K562 (cell line): Measurements from ENCODE around the gene GFI1B. TPM values are rescaled to one million over a fixed set of nuclear protein-coding genes. Genes with fewer than 3 reads are reported as not detected.
A peak's percentile ranks its signal among the peaks of the same experiment; 100 is the strongest.

ENCODE experiments used
- ATAC-seq: fragments of 200-7000 bp; cut with Tn5 transposase; 3 replicates; pipeline ENCODE4 v1.9.1; 2020; ENCODE audit warnings: moderate library complexity
- BruUV-seq: library from RNA; stranded (reverse); fragments of 400-500 nt; replicated peaks from 2 replicates; lab custom pipeline; 2021; lab: Mats Ljungman, UMichigan
- CTCF ChIA-PET: fragments of 300-600 bp; formaldehyde crosslinking; extraction: SDS; loops from one replicate; lab custom pipeline; 2021; ENCODE audit warnings: low intra/inter-chr PET ratio; lab: Yijun Ruan, JAX
- POLR2A ChIA-PET: fragments of 300-600, 350-650 bp; sonication (Branson Sonifier 250); formaldehyde crosslinking; extraction: SDS; loops from one replicate; lab custom pipeline; 2021; ENCODE audit warnings: antibody characterized with exemption, inconsistent platforms; lab: Yijun Ruan, JAX
- DNase-seq, 4 experiments: peaks; one replicate each; pipeline versions ENCODE4 v3.0.0 to v3.0.0-alpha.2; 2011 to 2018; ENCODE audit warnings: low spot score in 3 of 4, mixed read lengths in 3 of 4; ENCODE audit errors: extremely low read depth in 1 of 4
- FAIRE-seq: peaks from 2 replicates; lab custom pipeline; 2011; peaks lifted over from hg19 to GRCh38; lab: Jason Lieb, UNC
- H2AFZ ChIP-seq: 2 replicates; pipeline ENCODE4 v1.6.0; 2011; ENCODE audit warnings: low read depth, low read length, control low read depth, inconsistent platforms
- H3K27ac ChIP-seq: fragments of 200-600 bp; 3 replicates; pipeline ENCODE4 v1.8.0; 2011; ENCODE audit warnings: low read depth, mild to moderate bottlenecking, control low read depth, inconsistent platforms, low read length, moderate library complexity, mixed read lengths; ENCODE audit errors: extremely low read depth
- H3K27me3 ChIP-seq, 2 experiments: fragments of 300-600 bp in 1 of 2; 2 replicates in 1 of 2; 3 replicates in 1 of 2; pipeline versions ENCODE4 v1.6.0 to v1.8.0; 2011; ENCODE audit warnings: inconsistent platforms in 2 of 2, low read length in 2 of 2, mild to moderate bottlenecking in 1 of 2, mixed read lengths in 1 of 2, moderate library complexity in 1 of 2; ENCODE audit not compliant: control insufficient read depth in 2 of 2, insufficient read depth in 2 of 2
- H3K36me3 ChIP-seq: fragments of 300-600 bp; 3 replicates; pipeline ENCODE4 v1.8.0; 2011; ENCODE audit warnings: mild to moderate bottlenecking, low read length, inconsistent platforms; ENCODE audit not compliant: control insufficient read depth, insufficient read depth
- H3K4me1 ChIP-seq, 2 experiments: fragments of 200-600 bp in 1 of 2; replicated peaks in 1 of 2; 2 replicates in 1 of 2; 3 replicates in 1 of 2; pipeline versions ENCODE4 v1.5.1 to v1.8.0; 2011; ENCODE audit warnings: inconsistent platforms in 2 of 2, low read length in 2 of 2, mild to moderate bottlenecking in 1 of 2, mixed read lengths in 1 of 2, moderate library complexity in 1 of 2; ENCODE audit not compliant: control insufficient read depth in 2 of 2, insufficient read depth in 2 of 2
- H3K4me2 ChIP-seq: 2 replicates; pipeline ENCODE4 v1.6.1; 2011; ENCODE audit warnings: low read length, control low read depth, inconsistent platforms, mixed read lengths; ENCODE audit not compliant: insufficient read depth
- H3K4me3 ChIP-seq: fragments of 200-600 bp; sonication (generic), shearing (Covaris generic); 2 replicates; pipeline ENCODE4 v1.5.1; 2016; ENCODE audit warnings: control low read depth, inconsistent platforms
- H3K79me2 ChIP-seq: fragments of 200-600 bp; 3 replicates; pipeline ENCODE4 v1.8.0; 2011; ENCODE audit warnings: low read length, inconsistent platforms; ENCODE audit not compliant: control insufficient read depth, insufficient read depth
- H3K9ac ChIP-seq, 2 experiments: 2 replicates each; pipeline versions ENCODE4 v1.6.0 to v1.6.1; 2011; ENCODE audit warnings: low read depth in 2 of 2, low read length in 2 of 2, control low read depth in 1 of 2, inconsistent platforms in 1 of 2, mild to moderate bottlenecking in 1 of 2, mixed read lengths in 1 of 2; ENCODE audit not compliant: insufficient read depth in 1 of 2
- H3K9me1 ChIP-seq: one replicate; pipeline ENCODE4 v1.6.0; 2011; ENCODE audit warnings: inconsistent platforms, mild to moderate bottlenecking, low read length, moderate library complexity; ENCODE audit not compliant: control insufficient read depth, insufficient read depth
- H3K9me3 ChIP-seq: replicated peaks from 2 replicates; pipeline ENCODE4 v1.5.1; 2011; ENCODE audit warnings: low read depth, low read length, inconsistent platforms; ENCODE audit not compliant: control insufficient read depth, insufficient read depth
- H4K20me1 ChIP-seq: replicated peaks from 2 replicates; pipeline ENCODE4 v1.6.1; 2011; ENCODE audit warnings: low read length, inconsistent platforms, mixed read lengths; ENCODE audit not compliant: control insufficient read depth, insufficient read depth
- CBX1 ChIP-seq: sonication (generic); IDR thresholded peaks from 2 replicates; pipeline ENCODE4 v1.6.1; 2016; ENCODE audit warnings: antibody characterized with exemption, low read depth, mild to moderate bottlenecking
- CGGBP1 ChIP-seq: fragments of 250-450 bp; sonication (Bioruptor Pico); IDR thresholded peaks from 2 replicates; pipeline ENCODE4 v1.9.0; 2021; ENCODE audit warnings: mild to moderate bottlenecking
- ETS1 ChIP-seq: conservative IDR thresholded peaks from 2 replicates; pipeline ENCODE4 v1.6.1; 2011; ENCODE audit warnings: low read depth, mild to moderate bottlenecking, low read length; ENCODE audit not compliant: control insufficient read depth
- HDAC3 ChIP-seq: fragments of 450-650 bp; IDR thresholded peaks from 2 replicates; pipeline ENCODE4 v1.6.1; 2018; ENCODE audit warnings: borderline replicate concordance, mild to moderate bottlenecking, moderate library complexity; ENCODE audit not compliant: partially characterized antibody
- JUN ChIP-seq, 2 experiments: sonication (generic) in 1 of 2; formaldehyde crosslinking in 1 of 2; IDR thresholded peaks; 2 replicates each; pipeline versions ENCODE4 v1.6.1 to v1.8.0; 2012 to 2022; ENCODE audit warnings: borderline replicate concordance in 2 of 2, mild to moderate bottlenecking in 2 of 2, improper control_type of control experiment in 1 of 2, low read depth in 1 of 2, low read length in 1 of 2, missing genetic modification reagents in 1 of 2
- KLF1 ChIP-seq: fragments of 450-650 bp; IDR thresholded peaks from 2 replicates; pipeline ENCODE4 v1.6.1; 2016; ENCODE audit warnings: missing genetic modification characterization, missing compliant biosample characterization
- MAFF ChIP-seq: IDR thresholded peaks from 2 replicates; pipeline ENCODE4 v1.6.1; 2012; ENCODE audit warnings: low read length, improper control_type of control experiment
- RBFOX2 ChIP-seq: fragments of 200-400 bp; formaldehyde crosslinking; IDR thresholded peaks from 2 replicates; pipeline ENCODE4 v1.6.1; 2017; ENCODE audit warnings: low read depth, mild to moderate bottlenecking, low read length, moderate library complexity
- RFX7 ChIP-seq: fragments of 250-450 bp; sonication (Bioruptor Pico); IDR thresholded peaks from 2 replicates; pipeline ENCODE4 v1.5.1; 2021; ENCODE audit warnings: mild to moderate bottlenecking
- RNF2 ChIP-seq: sonication (generic); IDR thresholded peaks from 2 replicates; pipeline ENCODE4 v1.6.1; 2016
- RUNX1 ChIP-seq: sonication (generic); IDR thresholded peaks from 2 replicates; pipeline ENCODE4 v1.6.1; 2016; ENCODE audit warnings: antibody characterized with exemption, low read depth
- TAL1 ChIP-seq: fragments of 450-650 bp; IDR thresholded peaks from 2 replicates; pipeline ENCODE4 v1.6.1; 2016; ENCODE audit warnings: mild to moderate bottlenecking
- TSC22D4 ChIP-seq: fragments of 450-650 bp; IDR thresholded peaks from 2 replicates; pipeline ENCODE4 v1.6.1; 2016; ENCODE audit warnings: missing genetic modification characterization, missing biosample characterization, control low read depth
- ZBTB11 ChIP-seq, 3 experiments: fragments of 200-800 bp in 1 of 3; fragments of 250-450 bp in 1 of 3; fragments of 450-650 bp in 1 of 3; sonication (Bioruptor Pico) in 1 of 3; sonication (Bioruptor generic) in 1 of 3; formaldehyde crosslinking in 1 of 3; IDR thresholded peaks; 2 replicates each; pipeline versions ENCODE4 v1.6.1 to v1.8.0; 2016 to 2022; ENCODE audit warnings: mild to moderate bottlenecking in 2 of 3, missing genetic modification characterization in 2 of 3, missing compliant biosample characterization in 1 of 3, moderate library complexity in 1 of 3
- ZZZ3 ChIP-seq: fragments of 450-650 bp; IDR thresholded peaks from 2 replicates; pipeline ENCODE4 v1.6.1; 2016; ENCODE audit warnings: antibody characterized with exemption, mild to moderate bottlenecking, moderate library complexity
- WGBS: fragments of 100-300 bp; shearing (Covaris generic); methylation state at CpG from one replicate; pipeline ENCODE4 v1.1.6; 2016; ENCODE audit warnings: low coverage, mixed read lengths; ENCODE audit not compliant: insufficient coverage; ENCODE audit errors: missing lambda C conversion rate; 5-methylcytosine and 5-hydroxymethylcytosine counted together
- in situ Hi-C: fragments of 300-500 bp; cut with MboI; formaldehyde crosslinking; loops from 4 replicates; pipeline ENCODE4 v1.15.0; 2018; ENCODE audit warnings: inconsistent platforms, mixed read lengths
- intact Hi-C: fragments of 100-400 bp; cut with micrococcal nuclease; formaldehyde crosslinking; loops from 2 replicates; pipeline ENCODE4 v1.14.2; 2022
- polyA plus RNA-seq, 8 experiments: library from polyadenylated mRNA; depleted of rRNA in 4 of 8; stranded (reverse) in 5 of 8; unstranded in 3 of 8; fragments of >200 nt; fragmentation: Nextera tagmentation in 2 of 8; fragmentation: Illumina TruSeq in 1 of 8; extraction: Ambion mirVana in 2 of 8; extraction: Trizol in 1 of 8; gene quantifications; 2 replicates each; pipeline versions ENCODE4 v1.2.1 to v1.2.3, GENCODE V29; 2011 to 2014; ENCODE audit warnings: inconsistent platforms in 1 of 8, missing spikeins in 1 of 8
- total RNA-seq, 7 experiments: library from RNA; depleted of rRNA in 6 of 7; stranded (reverse); fragments of >200 nt in 6 of 7; fragmentation: Illumina TruSeq in 2 of 7; extraction: Trizol in 2 of 7; gene quantifications; 2 replicates each; pipeline versions ENCODE4 v1.2.1 to v1.2.3, GENCODE V29; 2011 to 2021; ENCODE audit warnings: low replicate concordance in 1 of 7

Gene GFI1B
- total and polyA plus RNA-seq, 9 of the 15 experiments (the other 6 are each of a cell fraction or from before 2014, with no cell fraction given), result 8.0 to 75.7 (median 34.5) TPM

GRCh38 chr9:132989998-132990557, 11.6 kb downstream of the GFI1B start (continued):
- 0 out of 6 replicates have a peak, but pooled peaks of 1 of the 3 experiments have one; percentile 40 for TF ChIP-seq ZBTB11 (CRISPR knock-in tag; IDR thresholded peaks at IDR 0.05)
- 0 out of 2 replicates have a peak, but pooled peaks have one; percentile 19 for TF ChIP-seq CBX1
- peak; percentile 98; the same call in 1 of the 2 replicates for TF ChIP-seq TSC22D4 (tag)

- no peaks in the 10 kb centered on the region for H4K20me1 ChIP-seq
- H3K36me3 ChIP-seq, result peaks cover 87% of the 10 kb centered on the region
- DNase-seq (no peak), ATAC-seq (no peak), FAIRE-seq (no peak)
- intact Hi-C loops, result no loop called here
- ChIA-PET CTCF (no interaction called here), POLR2A (interaction anchor here (1.1 kb wide), 1 partner anchor 13 kb away, joined by 4 read pairs; no protein-coding TSS in a partner anchor)
- H3K27me3 ChIP-seq, result no peaks in the 10 kb centered on the region
- BruUV-seq, result no TSS peak
- H3K9ac ChIP-seq, result no peak overlapping the region
- no peak overlapping the region for H2AFZ ChIP-seq
- H3K4me2 ChIP-seq, result no peak overlapping the region
- in situ Hi-C loops, result no loop called here
- peaks cover 18% of the 10 kb centered on the region for H3K79me2 ChIP-seq
- H3K9me3 ChIP-seq, result no peaks in the 10 kb centered on the region
- peak overlapping the region; percentile 49; the same call in 1 of the 3 replicates for H3K27ac ChIP-seq
- peaks cover 33 to 70% of the 10 kb centered on the region in 2 experiments for H3K4me1 ChIP-seq
- peaks cover 4% of the 10 kb centered on the region for H3K9me1 ChIP-seq
- 97% methylated on average over 12 of the region's 14 CpGs for WGBS
- no peak overlapping the region for H3K4me3 ChIP-seq
- no peak for TF ChIP-seq ZZZ3
- TF ChIP-seq ETS1, result no peak
- no peak for TF ChIP-seq MAFF
- TF ChIP-seq KLF1 (tag), result no peak
- TF ChIP-seq CGGBP1 (CRISPR knock-in tag), result no peak
- no peak for TF ChIP-seq RUNX1
- no peak for TF ChIP-seq JUN (IDR thresholded peaks at IDR 0.05; ENCODE audit: borderline replicate concordance, low read depth, low read length)
- peak; percentile 77; the same call in 1 of the 2 replicates for TF ChIP-seq JUN (CRISPR knock-in tag; IDR thresholded peaks at IDR 0.05; ENCODE audit: borderline replicate concordance)
- TF ChIP-seq RFX7 (CRISPR knock-in tag), result no peak
- TF ChIP-seq RNF2, result no peak
- TF ChIP-seq RBFOX2, result peak; percentile 63
- no peak for TF ChIP-seq TAL1
- no peak for TF ChIP-seq HDAC3
These were observed 12.3 kb downstream of the GFI1B start for GRCh38 chr9:132990781-132991180.
